ENCODE data around the gene DMRTC2.

DMRTC2 gene

DNA sequence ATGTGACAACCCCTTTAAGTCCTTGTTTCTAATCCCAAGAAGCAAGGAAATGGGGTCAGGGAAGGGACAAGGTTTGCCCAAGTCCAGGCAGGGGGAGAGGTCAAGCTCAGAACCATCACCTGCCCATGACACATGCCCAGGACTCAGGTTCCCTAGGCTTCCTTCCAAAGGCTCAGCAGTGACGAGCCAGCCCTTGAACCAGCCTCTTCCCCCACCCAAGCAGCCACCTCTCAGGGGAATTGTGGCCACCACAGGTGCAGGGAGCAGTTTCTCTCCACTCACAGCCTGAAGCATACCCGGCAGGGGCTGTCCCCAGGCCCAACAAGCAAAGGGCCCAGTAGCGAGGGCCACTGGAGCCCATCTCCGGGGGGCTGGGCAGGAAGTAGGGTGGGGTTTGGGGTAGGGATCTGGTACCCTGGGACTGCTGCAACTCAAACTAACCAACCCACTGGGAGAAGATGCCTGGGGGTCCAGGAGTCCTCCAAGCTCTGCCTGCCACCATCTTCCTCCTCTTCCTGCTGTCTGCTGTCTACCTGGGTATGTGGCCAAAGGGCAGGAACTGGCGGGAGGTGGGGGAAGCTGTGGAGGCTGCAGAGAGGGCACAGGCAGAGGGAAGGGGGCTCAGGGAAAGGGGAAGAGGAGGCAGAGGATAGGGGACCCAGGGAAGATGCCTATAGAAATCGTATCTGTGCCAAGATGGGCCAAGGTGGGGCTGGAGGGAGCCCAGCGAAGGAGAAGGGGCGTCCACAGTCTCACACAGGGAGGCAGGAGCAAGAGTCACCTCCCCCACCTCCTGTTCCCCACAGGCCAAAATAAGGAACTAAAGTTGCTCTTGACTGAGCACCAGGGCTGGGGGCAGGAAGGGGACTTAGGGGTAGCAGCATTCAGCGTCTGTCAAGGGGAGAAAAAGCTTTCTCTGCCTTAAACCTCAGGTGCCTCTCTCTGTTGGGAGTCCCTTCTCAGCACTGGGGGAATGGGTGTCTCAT is 32.3 kb downstream of the DMRTC2 start, which contains the start of gene CD79A:
Gene CD79A, plus strand, starts transcription at position 433 of the 986 bp plus-strand sequence. Its CDS starts 26 bp downstream, at position 459.
- no peak within 1 kb of the TSS for H3K27ac ChIP-seq
- no peak for DNase-seq (ENCODE audit: low spot score)
- no peak within 1 kb of the TSS for H3K4me3 ChIP-seq
- TF ChIP-seq, protein P1, sequence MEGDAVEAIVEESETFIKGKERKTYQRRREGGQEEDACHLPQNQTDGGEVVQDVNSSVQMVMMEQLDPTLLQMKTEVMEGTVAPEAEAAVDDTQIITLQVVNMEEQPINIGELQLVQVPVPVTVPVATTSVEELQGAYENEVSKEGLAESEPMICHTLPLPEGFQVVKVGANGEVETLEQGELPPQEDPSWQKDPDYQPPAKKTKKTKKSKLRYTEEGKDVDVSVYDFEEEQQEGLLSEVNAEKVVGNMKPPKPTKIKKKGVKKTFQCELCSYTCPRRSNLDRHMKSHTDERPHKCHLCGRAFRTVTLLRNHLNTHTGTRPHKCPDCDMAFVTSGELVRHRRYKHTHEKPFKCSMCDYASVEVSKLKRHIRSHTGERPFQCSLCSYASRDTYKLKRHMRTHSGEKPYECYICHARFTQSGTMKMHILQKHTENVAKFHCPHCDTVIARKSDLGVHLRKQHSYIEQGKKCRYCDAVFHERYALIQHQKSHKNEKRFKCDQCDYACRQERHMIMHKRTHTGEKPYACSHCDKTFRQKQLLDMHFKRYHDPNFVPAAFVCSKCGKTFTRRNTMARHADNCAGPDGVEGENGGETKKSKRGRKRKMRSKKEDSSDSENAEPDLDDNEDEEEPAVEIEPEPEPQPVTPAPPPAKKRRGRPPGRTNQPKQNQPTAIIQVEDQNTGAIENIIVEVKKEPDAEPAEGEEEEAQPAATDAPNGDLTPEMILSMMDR (IDR thresholded peaks at IDR 0.05) = no peak

DNA sequence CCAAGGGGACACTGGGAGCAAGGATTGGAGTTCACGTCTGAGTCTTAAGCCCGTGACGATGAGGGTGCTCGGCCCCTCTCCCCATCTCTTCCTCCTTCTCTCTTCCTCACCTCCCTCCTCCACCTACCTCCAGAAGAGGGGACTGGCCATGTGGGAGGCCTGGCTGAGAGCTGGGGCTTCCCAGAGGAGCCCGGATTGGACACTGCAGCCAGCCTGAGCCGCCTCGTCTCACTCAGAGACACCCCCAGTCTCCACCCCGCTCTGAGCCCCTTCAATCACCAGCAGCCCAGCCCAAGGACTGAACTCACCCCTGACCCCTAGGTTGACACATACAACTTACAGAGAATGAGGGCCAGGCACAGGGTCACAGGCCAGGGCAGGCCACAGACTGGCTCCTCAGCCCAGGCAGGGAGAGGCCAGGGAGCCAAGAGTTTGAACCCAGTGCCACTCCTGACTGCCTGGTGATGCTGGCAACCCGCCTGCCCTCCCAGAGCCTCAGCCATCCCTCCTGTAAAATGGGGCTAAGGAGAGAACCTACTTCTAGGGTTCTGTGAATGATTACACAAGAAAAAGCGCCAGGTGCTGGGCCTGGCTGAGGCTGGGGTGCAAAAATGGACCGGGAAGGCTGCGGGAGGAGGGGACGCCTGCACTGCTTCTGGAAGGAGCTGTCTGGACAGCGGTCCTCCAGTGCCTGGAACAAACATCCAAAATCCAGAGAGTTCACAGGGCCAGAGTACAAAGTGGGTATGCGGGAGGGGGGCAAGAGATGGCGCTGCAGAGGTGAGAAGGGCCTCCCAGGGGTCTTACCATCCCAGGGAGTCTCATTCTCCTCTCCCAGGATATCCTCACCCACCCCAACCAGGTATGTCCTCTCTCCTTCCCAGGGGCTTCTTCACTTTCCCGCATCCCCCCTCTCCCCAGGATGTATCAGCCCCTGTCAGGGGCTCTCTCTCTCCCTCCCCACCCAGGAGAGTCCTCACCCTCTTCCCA is 33.4 kb downstream of the DMRTC2 start:
- H3K27ac ChIP-seq = no peak overlapping the region
- TF ChIP-seq, protein P1 (IDR thresholded peaks at IDR 0.05) = no peak
- DNase-seq (ENCODE audit: low spot score) = no peak
- no peak overlapping the region for H3K4me3 ChIP-seq

DNA sequence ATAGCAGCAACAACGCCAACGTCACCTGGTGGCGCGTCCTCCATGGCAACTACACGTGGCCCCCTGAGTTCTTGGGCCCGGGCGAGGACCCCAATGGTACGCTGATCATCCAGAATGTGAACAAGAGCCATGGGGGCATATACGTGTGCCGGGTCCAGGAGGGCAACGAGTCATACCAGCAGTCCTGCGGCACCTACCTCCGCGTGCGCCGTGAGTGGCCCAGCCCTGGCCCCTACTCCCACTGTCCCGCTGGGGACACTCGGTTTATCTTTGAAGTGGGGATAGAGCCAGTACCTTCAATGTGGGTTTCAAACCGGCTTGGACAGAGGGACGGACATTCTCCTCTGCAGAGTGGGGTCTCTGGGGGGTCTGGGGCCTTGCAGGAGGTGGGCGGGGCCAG is 34.2 kb downstream of the DMRTC2 start:
- DNase-seq (ENCODE audit: low spot score) = no peak
- no peak overlapping the region for H3K4me3 ChIP-seq
- TF ChIP-seq, protein P1 (IDR thresholded peaks at IDR 0.05) = no peak
- H3K27ac ChIP-seq = no peak overlapping the region

DNA sequence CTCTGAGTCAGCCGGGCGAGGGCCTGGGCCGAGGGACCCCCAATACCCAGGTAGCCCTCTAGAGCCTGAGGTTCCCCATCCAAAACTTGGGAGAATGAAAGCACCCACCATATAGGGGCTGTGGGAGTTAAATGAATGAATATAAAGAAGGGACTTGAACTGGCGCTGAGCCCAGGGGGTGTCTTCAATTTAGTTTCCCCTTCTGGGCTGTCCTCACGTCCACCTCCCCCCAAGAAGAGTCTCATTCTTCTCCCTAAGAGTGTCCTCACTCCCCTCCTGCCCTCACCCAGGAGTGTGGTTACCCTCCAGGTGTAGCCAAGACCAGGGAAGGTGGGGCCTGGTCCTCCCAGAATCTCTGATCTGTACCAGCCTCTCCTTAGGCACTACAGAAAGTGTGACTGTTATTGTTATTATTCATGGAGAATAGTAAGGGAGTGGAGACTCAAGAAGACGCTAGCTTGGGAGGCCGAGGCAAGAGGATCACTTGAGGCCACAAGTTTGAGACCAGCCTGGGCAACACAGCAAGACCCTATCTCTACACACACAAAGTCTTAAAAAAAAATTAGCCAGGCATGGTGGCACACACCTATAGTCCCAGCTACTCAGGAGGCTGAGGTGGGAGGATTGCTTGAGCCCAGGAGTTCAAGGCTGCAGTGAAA is 35.0 kb downstream of the DMRTC2 start:
- Histone ChIP-seq H3K4me3 (no peak overlapping the region), H3K27ac (no peak overlapping the region)
- TF ChIP-seq, protein P1 (IDR thresholded peaks at IDR 0.05) = no peak
- no peak for DNase-seq (ENCODE audit: low spot score)

DNA sequence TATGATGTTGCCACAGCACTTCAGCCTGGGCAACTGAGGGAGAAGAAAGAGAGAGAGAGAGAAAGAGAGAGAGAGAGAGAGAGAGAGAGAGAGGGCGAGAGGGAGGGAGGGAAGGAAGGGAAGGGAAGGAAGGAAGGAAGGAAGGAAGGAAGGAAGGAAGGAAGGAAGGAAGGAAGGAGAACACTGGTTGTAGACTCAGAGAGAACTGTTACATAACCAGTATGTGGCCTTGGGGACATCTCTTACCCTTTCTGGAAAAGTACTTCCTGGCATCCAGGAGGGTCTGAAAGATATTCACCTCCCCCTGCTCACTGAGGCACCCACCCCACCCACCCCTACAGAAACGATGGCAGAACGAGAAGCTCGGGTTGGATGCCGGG is 35.5 kb downstream of the DMRTC2 start:
- Histone ChIP-seq H3K27ac (no peak overlapping the region), H3K4me3 (no peak overlapping the region)
- TF ChIP-seq, protein P1 (IDR thresholded peaks at IDR 0.05) = no peak
- no peak for DNase-seq (ENCODE audit: low spot score)

Measured in coronary artery (tissue), 2 donors.